CD4-positive, alpha-beta memory T cell (primary cell): ENCODE results near the gene EAPP. TPM values are rescaled to one million over a fixed set of nuclear protein-coding genes. Genes with fewer than 3 reads are reported as not detected.

Experiments
- CTCF ChIA-PET: fragments of 350-600 bp; sonication (Branson Sonifier 250); formaldehyde crosslinking; loops from one replicate; lab custom pipeline; 2021; ENCODE audit warnings: inconsistent platforms; ENCODE audit not compliant: partially characterized antibody; lab: Charles Lee
- POLR2A ChIA-PET: fragments of 350-600 bp; sonication (Branson Sonifier 250); formaldehyde crosslinking; loops from one replicate; lab custom pipeline; 2021; ENCODE audit not compliant: partially characterized antibody; lab: Charles Lee
- DNase-seq, 5 donors: peaks; one replicate each; pipeline versions ENCODE4 v3.0.0 to v3.0.0-alpha.2; 2020 to 2022; ENCODE audit warnings: mixed read lengths in 1 of 5
- H3K27ac ChIP-seq: one replicate; pipeline ENCODE4 v1.7.0; 2013; ENCODE audit warnings: low read depth, low read length
- H3K27me3 ChIP-seq: 2 replicates; pipeline ENCODE4 v1.7.0; 2013; ENCODE audit warnings: mild to moderate bottlenecking, low read length, moderate library complexity; ENCODE audit not compliant: insufficient read depth
- H3K36me3 ChIP-seq: 2 replicates; pipeline ENCODE4 v1.7.0; 2013; ENCODE audit warnings: mild to moderate bottlenecking, low read length, moderate library complexity; ENCODE audit not compliant: insufficient read depth
- H3K4me1 ChIP-seq: 2 replicates; pipeline ENCODE4 v1.7.0; 2013; ENCODE audit warnings: mild to moderate bottlenecking, low read length, moderate library complexity; ENCODE audit not compliant: insufficient read depth
- H3K4me3 ChIP-seq, 2 donors: one replicate each; pipeline ENCODE4 v1.7.0; 2013; ENCODE audit warnings: low read length in 2 of 2, mild to moderate bottlenecking in 1 of 2
- H3K9me3 ChIP-seq, 2 donors: one replicate each; pipeline ENCODE4 v1.7.0; 2013; ENCODE audit warnings: low read length in 2 of 2, control low read depth in 1 of 2; ENCODE audit not compliant: control insufficient read depth in 1 of 2
- H3K27ac Mint-ChIP-seq, 7 donors: one replicate each; pipeline ENCODE4 v1.8.0; 2020 to 2021; ENCODE audit warnings: mixed read lengths in 7 of 7, mild to moderate bottlenecking in 6 of 7, inconsistent platforms in 3 of 7, moderate library complexity in 3 of 7
- H3K27me3 Mint-ChIP-seq, 2 donors: one replicate each; pipeline ENCODE4 v1.8.0; 2020 to 2021; ENCODE audit warnings: mixed read lengths in 2 of 2
- H3K36me3 Mint-ChIP-seq, 2 donors: one replicate each; pipeline ENCODE4 v1.8.0; 2020 to 2021; ENCODE audit warnings: mixed read lengths in 2 of 2, inconsistent platforms in 1 of 2, mild to moderate bottlenecking in 1 of 2
- H3K4me1 Mint-ChIP-seq, 4 donors: one replicate each; pipeline ENCODE4 v1.8.0; 2020 to 2021; ENCODE audit warnings: mixed read lengths in 4 of 4, mild to moderate bottlenecking in 1 of 4
- H3K4me3 Mint-ChIP-seq, 8 donors: one replicate each; pipeline ENCODE4 v1.8.0; 2020 to 2021; ENCODE audit warnings: mixed read lengths in 8 of 8, mild to moderate bottlenecking in 7 of 8, moderate library complexity in 6 of 8, inconsistent platforms in 3 of 8
- H3K9me3 Mint-ChIP-seq, 8 donors: one replicate each; pipeline ENCODE4 v1.8.0; 2020 to 2021; ENCODE audit warnings: mixed read lengths in 8 of 8, mild to moderate bottlenecking in 5 of 8, inconsistent platforms in 3 of 8, moderate library complexity in 1 of 8
- intact Hi-C: fragments of 100-400 bp; cut with micrococcal nuclease; formaldehyde crosslinking; loops from one replicate; pipeline ENCODE4 v1.15.1; 2023
- polyA plus RNA-seq, 2 donors: library from polyadenylated mRNA; unstranded; fragments of 300-500 nt; fragmentation: Illumina TruSeq; gene quantifications; one replicate each; pipeline ENCODE4 v1.2.3, GENCODE V29; 2021
- total RNA-seq, 2 experiments: library from RNA; stranded (reverse); gene quantifications; one replicate each; pipeline ENCODE4 v1.2.3, GENCODE V29; 2021

Gene EAPP
- total and polyA plus RNA-seq, 4 experiments from 2014 or later, result 58.2 to 141 (median 86.4) TPM

DNA sequence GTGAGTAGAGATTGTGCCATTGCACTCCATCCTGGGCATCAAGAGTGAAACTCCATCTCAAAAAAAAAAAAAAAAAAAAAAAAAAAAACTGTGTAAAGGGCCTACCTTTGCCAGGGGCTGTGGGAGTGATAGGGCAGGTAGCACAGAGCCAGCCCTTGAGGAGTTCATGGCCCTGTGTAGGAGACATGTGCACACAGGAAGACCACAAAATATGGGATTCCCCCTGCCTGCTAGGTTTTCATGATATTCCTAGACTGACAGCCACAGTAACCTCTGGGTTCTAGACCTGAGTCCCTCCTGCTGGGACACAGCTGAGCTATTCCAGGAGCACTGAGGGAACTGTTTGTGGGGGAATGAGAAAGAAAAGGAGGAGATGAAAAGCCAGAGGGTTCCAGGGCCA is 69.2 kb downstream of the EAPP start:
- no peaks in the 10 kb centered on the region for H3K9me3 ChIP-seq
- CTCF ChIA-PET, result no interaction called here
- no peaks in the 10 kb centered on the region for H3K27me3 ChIP-seq
- Mint-ChIP-seq H3K9me3 (no peaks in the 10 kb centered on the region), H3K27ac (no peak overlapping the region), H3K4me3 (no peak overlapping the region), H3K36me3 (no peaks in the 10 kb centered on the region), H3K27me3 (no peaks in the 10 kb centered on the region), H3K4me1 (no peaks in the 10 kb centered on the region)
- intact Hi-C loops, result no loop called here
- no peak overlapping the region for H3K4me3 ChIP-seq
- POLR2A ChIA-PET, result no interaction called here
- no peaks in the 10 kb centered on the region for H3K4me1 ChIP-seq
- no peak for DNase-seq
- no peaks in the 10 kb centered on the region for H3K36me3 ChIP-seq
- H3K27ac ChIP-seq, result no peak overlapping the region

DNA sequence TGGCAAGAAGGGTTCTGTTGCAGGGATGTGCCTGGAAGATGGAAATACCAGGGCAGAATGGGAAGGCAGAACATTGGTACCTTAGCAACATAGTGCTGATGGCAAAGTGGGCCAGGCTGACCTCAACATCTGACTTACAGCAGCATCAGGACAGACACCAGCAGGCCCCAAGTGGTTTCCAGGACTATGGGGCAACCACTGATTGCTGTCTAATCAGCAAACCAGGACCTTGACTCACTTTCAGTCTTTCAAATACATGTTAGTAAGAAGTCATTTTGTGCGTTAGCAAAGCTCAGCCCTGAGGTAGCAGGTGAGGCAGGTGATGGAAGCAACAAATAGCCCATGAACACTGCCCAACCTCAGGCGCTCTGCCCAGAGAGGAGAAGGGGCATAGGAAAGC is 72.8 kb downstream of the EAPP start:
- intact Hi-C loops, result no loop called here
- CTCF ChIA-PET, result no interaction called here

More for the DNA sequence above, 72.8 kb downstream of the EAPP start:
- POLR2A ChIA-PET, result no interaction called here
- Histone ChIP-seq H3K4me3 (no peak overlapping the region), H3K27ac (no peak overlapping the region), H3K4me1 (peaks cover 6% of the 10 kb centered on the region), H3K36me3 (no peaks in the 10 kb centered on the region), H3K27me3 (no peaks in the 10 kb centered on the region), H3K9me3 (no peaks in the 10 kb centered on the region)
- no peak overlapping the region for H3K27ac Mint-ChIP-seq
- H3K4me1 Mint-ChIP-seq, result peaks cover 3 to 7% (median 6%) of the 10 kb centered on the region in 4 donors
- no peaks in the 10 kb centered on the region for H3K36me3 Mint-ChIP-seq
- no peaks in the 10 kb centered on the region for H3K9me3 Mint-ChIP-seq
- DNase-seq, result no peak
- no peak overlapping the region for H3K4me3 Mint-ChIP-seq
- no peaks in the 10 kb centered on the region for H3K27me3 Mint-ChIP-seq

Other genes starting within 250 kb of the EAPP start
- gene SPTSSA, start 77.5 kb downstream of the EAPP start, total RNA-seq, result 1 to 10 TPM; 2.1 to 3.0 TPM
- 1 to 10 TPM; 7.6 to 9.5 TPM for gene SPTSSA, start 77.5 kb downstream of the EAPP start, polyA plus RNA-seq
- gene SNX6, start 90.4 kb upstream of the EAPP start, total RNA-seq, result 10 to 100 TPM; 81.0 to 82.6 TPM
- gene SNX6, start 90.4 kb upstream of the EAPP start, polyA plus RNA-seq, result 100 to 1,000 TPM; 145 to 212 TPM
- gene CFL2, start 174.9 kb upstream of the EAPP start, total RNA-seq, result 10 to 100 TPM; 12.3 to 12.6 TPM
- 10 to 100 TPM; 10.4 to 14.2 TPM for gene CFL2, start 174.9 kb upstream of the EAPP start, polyA plus RNA-seq